Stimulated activated CD8-positive, alpha-beta memory T cell treated with anti-CD3 and anti-CD28 coated beads, Interleukin-7, amount 100 ng/mL, for 4 hours (primary cell): ENCODE data around the gene GDPD5.

Experiments used
- DNase-seq, 2 donors: peaks; one replicate each; pipeline ENCODE4 v3.0.0-alpha.2; 2020; ENCODE audit warnings: low read depth in 2 of 2

Gene GDPD5

DNA sequence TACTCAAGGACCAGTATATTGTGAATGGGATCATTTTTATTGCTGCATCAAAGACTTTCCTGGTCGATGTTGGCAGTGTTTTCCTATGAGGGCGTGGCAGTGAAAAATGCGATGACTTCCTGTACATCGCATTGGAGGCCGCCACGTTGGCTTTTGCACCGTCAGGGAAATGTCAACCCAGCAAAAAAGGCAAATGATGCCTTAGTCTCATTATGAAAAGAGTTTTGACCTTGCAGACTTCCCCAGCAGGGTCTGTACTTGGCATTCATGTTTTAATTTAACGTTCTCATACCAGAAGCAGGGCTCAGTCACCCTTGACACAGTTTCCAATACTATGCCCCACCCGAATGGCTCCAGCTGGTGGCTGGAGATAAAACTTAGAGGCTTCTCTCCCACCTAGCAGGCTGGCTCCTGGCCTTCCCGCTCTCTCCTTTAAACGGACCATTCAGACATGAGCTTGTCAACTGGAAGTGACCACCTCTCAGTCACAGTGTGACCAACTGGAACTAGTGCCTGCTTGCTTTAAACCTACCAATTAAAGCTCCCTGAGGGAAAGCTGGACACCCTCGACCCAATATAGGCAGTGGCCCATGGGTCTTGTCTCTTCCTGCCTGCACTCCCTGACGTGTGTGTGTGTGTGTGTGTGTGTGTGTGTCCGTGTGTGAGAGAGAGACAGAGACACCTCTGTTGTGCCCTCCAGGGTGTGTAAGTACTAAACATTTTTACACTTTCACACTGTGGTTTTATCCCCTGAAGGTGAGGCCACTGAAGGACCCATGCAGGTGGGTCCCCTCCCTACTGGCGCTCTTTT is 8.7 kb upstream of the GDPD5 start:
- DNase-seq, result no peak

DNA sequence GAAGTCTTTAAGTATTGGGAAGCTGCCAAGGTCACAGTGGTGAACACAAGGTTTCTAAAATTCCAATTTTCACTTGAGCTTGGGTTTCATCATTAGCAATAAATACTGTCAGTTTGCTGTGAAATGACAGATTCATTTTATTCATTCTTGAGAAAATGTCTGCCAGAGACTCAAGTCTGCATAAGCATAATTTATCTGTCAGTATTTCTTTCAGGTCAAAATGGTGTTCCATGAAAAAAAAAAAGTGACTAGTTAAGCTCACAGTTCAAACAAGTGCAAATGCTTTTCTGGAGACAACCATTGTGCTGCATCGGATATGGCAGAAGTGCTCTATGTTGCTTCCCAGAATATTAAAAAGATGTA is 8.1 kb upstream of the GDPD5 start:
- no peak for DNase-seq

- DNase-seq, result peak; percentile 62 to 70
Observed at GRCh38 chr11:75532200-75533048, 6.7 kb upstream of the GDPD5 start.

GRCh38 chr11:75531325-75531724 is 5.6 kb upstream of the GDPD5 start:
- DNase-seq, result no peak

DNA sequence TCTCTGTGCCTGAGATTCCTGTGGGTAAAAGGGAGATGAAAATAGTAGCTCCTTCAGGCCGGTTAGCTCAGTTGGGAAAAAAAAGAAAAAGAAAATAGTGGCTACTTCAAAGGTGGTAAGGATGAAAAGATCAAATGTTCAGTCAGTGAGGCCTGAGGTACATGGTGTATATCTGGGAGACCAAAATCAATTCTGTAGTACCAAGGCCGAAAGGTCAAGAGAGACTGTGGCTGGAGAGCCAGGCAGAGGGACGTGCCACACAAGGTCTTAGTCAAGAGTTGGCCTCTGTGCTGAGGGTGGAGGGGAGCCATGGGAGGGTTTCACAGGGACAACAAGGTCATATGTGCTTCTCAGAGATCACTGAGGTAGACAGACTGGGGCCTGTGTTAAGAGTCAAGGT is 4.8 kb upstream of the GDPD5 start:
- DNase-seq, result no peak

DNA sequence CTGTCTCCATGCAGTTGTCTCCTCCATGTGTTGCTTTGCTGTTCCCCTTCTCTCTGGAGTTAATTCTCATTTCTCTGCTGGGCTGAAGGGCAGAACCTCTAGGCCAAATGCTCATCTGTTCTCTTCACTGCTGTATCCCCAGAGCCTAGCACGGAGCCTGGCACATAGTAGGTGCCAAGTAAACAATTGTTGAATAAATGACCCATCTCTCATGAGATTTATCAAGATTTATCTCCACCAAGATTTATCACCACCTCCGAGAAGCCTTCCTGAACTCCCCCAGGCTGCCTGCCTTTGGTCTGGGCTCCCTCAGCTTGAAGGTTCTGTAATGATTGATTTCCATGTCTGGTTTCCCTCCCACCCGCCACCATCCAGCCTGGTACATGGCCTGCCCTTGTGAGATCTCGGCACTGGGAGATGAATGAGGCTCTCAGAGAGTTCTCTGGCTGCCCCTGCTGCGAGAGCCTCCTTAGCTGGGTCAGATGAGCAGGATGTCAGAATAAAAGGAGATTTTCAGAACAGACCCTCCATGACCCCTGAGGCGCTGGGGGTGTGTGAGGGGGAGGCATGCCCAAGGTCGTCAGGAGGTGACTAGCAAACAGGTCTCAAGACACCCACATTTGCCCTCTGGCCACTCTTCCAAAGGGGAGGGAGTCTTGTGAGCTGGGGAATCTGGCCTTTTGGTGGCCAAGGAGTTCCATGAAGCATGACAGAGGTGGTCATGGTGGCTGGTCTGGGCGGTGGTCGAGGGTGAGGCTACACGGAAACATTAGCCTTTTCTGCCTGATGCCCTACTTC is 2.4 kb upstream of the GDPD5 start:
- DNase-seq, result no peak

DNA sequence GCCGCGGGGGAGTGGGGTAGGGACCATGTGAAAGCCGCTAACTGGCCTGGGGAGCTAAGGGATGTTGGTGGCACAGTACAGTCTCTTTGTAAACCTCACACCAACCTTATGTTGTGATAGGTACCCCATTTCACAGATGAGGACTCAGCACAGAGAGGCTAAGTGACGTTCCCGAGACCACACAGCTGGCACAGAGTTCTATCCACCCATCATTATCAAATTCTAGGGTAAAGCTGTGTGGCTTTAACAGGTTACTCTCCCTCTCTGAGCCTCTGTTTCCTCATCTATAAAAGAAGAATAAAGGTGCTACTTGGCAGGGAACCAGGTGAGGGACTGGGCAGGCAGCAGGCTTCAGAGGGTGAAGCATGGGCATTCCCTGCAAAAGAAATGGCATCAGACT is 1.4 kb upstream of the GDPD5 start:
- no peak for DNase-seq

DNA sequence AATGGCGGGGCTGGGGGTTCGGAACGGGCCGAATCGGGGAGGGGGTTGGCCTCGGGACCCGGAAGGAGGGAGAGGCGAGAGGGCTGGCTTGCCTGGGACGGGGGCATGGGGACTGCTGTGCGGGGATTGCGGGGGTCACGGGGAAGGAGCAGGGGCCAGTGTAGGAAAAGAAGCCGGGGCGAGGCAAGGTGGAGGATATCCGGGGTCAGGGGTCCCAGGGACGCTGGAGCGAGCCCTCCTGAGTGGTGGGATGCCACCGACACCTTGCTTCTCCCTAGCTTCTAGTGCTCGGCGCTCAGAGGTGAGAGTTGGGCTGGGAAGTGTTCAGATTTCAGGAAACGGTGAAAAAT is 426 bp upstream of the GDPD5 start:
- no peak for DNase-seq

DNA sequence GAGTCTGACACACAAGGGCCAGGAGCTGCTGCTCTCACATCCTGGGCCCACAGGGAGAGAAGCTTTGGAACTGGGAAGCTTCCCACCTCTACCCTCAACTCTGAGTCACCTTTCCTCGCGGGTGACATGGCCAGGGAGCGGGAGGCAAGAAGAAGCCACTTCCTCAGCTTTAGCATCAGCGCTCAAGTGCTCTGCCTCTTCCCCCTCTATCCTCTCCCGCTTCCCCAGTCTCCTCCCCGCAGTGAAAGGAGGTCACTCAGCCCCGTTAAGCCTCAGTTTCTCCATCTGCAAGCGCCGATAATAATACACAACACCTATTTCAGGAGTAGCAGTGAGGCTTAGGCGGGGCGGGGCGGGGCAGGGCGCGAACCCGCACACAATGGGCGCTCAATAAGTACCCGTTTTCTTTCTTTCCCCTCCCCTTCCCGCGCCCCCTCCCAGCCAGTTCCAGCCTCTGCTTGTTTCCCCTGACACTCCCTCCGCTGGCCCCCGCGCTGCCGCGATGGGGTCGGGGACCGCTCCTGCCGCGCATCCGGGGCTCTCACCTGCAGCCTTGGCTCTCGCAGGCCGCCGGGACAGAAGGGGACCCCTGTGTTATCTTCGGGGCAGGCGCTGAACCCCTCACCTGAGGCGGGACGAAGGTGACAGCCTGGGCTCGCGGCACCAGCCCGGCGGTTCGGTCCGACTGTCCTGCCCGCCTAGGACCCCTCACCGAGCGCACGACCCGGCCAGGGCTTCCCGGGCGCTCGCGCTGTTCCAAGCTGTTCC is 892 bp downstream of the GDPD5 start:
- DNase-seq, result peak in 1 of 2 donors; percentile 15

- no peak for DNase-seq
Observed at GRCh38 chr11:75523811-75524664, 1.7 kb downstream of the GDPD5 start.

DNA sequence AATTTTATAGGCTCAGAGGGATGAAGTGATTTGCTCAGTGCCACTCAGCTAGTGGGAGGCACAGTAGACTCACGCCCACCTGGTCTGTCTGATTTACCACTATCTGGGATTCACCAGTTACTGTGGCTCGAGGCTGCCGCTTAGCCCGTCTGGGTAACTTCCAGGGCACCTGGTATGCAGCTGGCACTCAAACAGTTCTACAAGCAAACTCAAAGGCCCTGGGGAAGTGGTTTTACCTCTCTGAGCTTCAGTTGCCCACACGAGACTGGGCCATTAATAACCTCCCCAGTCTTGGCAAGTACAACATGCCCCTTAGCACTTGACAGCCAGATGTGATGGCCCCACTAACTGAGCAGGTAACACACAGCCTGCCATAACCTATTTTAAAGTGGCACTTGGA is 2.6 kb downstream of the GDPD5 start:
- DNase-seq, result no peak

GRCh38 chr11:75522286-75523044 is 3.3 kb downstream of the GDPD5 start:
- no peak for DNase-seq

DNA sequence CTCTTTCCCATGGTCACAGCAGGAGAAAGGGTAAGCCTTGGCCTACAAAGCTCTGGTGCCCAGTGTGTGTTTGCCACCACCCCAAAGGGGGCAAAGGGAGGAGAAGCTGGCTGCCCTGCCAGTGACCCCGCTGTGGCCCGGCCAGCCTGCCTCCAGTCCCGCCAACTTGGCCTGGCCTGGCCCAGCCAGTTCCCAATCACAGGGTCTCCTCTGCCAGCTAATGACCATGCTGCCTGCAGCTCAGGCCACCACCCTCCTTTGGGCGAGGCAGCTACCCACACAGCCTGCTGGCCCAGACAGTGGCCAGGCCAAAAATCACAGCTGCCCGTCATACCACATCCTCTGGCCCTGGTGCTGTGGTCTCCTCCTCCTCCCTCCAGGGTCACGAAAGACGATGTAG is 5.1 kb downstream of the GDPD5 start:
- no peak for DNase-seq

DNA sequence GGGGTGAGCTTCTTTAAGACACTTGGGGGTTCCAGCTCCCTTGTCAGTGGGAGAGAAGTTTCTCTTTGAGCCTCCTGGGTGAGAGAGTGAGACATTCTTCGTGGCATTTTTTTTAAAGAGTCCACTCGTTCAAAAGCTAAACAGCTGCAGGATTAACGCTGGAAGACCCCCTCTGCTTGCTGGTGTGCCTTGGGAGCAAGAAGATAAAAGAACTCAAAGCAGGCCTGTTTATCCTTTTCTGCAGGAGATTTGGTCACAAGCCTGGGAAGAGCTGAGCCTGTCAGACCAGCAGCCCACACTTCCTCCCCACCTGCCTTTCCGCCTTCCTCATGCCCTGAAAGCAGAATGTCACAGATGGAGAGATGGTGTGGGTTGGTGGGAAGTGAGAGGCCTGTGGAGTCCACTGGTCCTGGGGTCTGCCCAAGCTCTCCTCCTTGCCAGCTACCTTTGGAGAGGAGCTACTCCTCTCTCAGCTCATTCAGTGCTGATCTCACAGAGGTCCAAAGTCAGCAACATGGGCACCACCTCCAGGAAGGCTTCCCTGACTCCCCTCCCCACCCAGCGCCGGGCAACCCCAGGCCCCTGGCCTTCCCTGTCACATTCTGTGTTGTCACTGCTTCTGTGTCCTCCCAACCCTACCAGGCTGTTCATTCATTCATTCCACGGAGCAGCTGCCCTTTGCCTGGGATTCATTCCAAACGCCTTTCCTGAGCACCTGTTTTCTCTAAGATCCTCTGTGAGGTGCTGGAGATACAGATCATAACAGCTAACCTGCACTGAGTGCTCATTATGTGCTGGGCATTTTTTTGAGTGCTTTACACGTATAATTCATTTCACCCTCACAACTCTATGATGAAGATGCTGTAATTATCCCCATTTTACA is 6.7 kb downstream of the GDPD5 start:
- no peak for DNase-seq

DNA sequence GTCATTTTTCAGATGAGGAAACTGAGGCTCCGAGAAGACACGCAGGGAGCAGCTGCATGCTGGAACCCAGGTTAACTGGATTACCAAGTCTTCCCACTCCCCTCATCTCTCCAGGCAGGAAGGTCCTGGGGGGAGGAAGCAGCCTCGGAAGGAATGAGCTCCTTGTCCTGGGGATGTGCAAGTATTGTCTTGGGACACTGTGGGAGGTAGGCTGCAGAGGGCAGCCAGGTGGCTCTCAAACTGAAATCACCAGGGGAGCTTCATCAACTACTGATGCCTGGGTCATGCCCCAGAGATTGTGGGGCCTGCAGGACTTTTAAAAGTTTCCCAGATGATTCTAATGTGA is 7.6 kb downstream of the GDPD5 start:
- no peak for DNase-seq

GRCh38 chr11:75516886-75517285 is 8.9 kb downstream of the GDPD5 start:
- no peak for DNase-seq

- DNase-seq, result no peak
Observed at GRCh38 chr11:75516140-75516539, 9.6 kb downstream of the GDPD5 start.

DNA sequence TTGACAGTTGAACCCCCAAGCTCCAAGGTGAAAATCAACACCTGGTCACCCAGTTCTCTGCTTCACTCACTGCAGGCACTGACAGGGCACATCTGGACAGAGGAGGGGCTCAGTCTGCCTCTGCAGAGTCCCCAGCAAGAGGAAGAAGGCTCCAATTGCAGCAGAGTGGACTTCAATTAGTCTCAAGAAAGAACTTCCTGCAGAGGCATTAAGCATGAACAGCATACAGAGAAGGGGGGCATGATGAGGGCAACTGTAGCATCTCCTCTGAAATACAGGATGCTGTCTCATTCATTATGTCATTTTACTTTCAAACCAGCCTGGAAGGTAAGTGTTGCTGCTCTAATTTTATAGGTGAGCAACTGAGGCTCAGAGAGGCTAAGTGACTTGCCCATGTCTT is 11.1 kb downstream of the GDPD5 start:
- no peak for DNase-seq

DNA sequence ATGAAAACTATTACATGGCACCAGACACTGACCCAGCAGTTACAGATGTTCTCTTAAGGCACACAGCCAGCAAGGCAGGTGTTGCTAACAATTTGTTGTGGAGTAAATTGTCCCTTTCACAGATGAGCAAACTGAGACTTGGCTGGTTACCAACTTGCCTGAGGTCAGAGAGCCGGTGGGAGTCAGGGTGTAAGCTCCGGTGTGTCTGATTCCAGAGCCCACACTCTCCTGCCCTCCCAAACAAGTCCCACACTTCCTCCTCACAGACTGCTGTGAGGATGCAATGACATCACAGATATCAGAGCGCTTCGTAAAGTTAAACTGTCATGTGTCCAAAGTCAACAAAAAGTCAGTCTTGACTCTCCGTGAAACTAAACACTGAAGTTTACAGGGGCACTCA is 12.5 kb downstream of the GDPD5 start:
- DNase-seq, result no peak
